Astrocyte (in vitro differentiated cells and primary cell): ENCODE data around the gene G6PC1.

ENCODE experiments used
- EZH2 ChIP-seq: IDR thresholded peaks from 2 replicates; pipeline ENCODE4 v1.6.1; 2012; ENCODE audit warnings: mild to moderate bottlenecking, low read length, inconsistent platforms; ENCODE audit not compliant: insufficient read depth
- TF ChIP-seq, protein P1 (sequence below): IDR thresholded peaks from 2 replicates; pipeline ENCODE4 v1.5.1; 2011; ENCODE audit warnings: low read depth, mild to moderate bottlenecking, inconsistent platforms, low read length, moderate library complexity; ENCODE audit not compliant: insufficient read depth

DNA sequence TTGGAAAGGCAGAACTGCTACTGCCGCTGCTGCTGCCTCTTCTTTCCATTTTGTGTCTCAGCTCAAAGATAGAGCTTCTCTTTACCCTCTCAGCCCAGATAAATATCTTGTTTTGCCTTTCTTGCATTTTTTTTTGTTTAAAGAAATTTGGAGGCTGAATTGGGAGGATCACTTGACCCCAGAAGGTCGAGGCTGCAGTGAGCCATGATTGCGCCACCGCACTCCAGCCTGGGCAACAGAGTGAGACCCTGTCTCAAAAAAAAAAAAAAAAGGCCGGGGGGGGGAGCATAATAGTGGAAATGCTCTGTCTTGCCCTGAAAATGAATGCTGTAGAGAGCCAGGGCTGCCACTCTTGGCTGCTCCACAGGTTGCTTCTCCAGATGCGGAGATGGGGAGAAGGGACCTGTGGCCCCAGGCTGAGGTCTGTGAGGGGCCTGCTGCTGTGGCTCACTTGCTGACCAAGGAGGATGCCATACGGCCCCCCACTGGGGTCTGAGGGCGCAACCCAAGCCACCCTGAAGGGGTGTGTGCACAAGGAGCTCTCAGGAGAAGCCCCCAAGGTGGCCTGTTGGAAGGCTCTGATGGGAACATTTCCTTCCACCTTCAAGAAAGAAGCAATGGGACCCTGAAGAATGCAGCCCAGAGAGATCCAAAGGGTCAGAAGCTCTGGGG is 21.5 kb upstream of the G6PC1 start:
- TF ChIP-seq, protein P1, sequence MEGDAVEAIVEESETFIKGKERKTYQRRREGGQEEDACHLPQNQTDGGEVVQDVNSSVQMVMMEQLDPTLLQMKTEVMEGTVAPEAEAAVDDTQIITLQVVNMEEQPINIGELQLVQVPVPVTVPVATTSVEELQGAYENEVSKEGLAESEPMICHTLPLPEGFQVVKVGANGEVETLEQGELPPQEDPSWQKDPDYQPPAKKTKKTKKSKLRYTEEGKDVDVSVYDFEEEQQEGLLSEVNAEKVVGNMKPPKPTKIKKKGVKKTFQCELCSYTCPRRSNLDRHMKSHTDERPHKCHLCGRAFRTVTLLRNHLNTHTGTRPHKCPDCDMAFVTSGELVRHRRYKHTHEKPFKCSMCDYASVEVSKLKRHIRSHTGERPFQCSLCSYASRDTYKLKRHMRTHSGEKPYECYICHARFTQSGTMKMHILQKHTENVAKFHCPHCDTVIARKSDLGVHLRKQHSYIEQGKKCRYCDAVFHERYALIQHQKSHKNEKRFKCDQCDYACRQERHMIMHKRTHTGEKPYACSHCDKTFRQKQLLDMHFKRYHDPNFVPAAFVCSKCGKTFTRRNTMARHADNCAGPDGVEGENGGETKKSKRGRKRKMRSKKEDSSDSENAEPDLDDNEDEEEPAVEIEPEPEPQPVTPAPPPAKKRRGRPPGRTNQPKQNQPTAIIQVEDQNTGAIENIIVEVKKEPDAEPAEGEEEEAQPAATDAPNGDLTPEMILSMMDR = no peak
- TF ChIP-seq EZH2 = no peak
